Measurements from ENCODE around the gene HSPA1A. TPM values are rescaled to one million over a fixed set of nuclear protein-coding genes. Genes with fewer than 3 reads are reported as not detected.
"Not testable (repeated sequence)": the region's sequence is repeated elsewhere in the genome, so short reads cannot be mapped to it uniquely, and the experiment has no call there.

HSPA1A gene
- total RNA-seq, 6 donors from 2014 or later: 80.7 to 236 (median 144) TPM

- Histone ChIP-seq H3K9me3 (no peaks in the 10 kb centered on the region), H3K27ac (no peak overlapping the region), H3K36me3 (peaks cover 10 to 44% (median 31%) of the 10 kb centered on the region in 4 donors), H3K4me3 (no peak overlapping the region), H3K4me1 (peaks cover 16 to 38% (median 24%) of the 10 kb centered on the region in 4 donors), H3K27me3 (no peaks in the 10 kb centered on the region)
- ATAC-seq (ENCODE audit: low FRiP score in 2 of 2) (no peak), DNase-seq (no peak)
- 94 to 96% methylated on average over 7 of the region's 7 CpGs for WGBS, 2 donors
- TF ChIP-seq EP300 (IDR thresholded peaks at IDR 0.05): no peak
- no peak for TF ChIP-seq POLR2AphosphoS5 (IDR thresholded peaks at IDR 0.05)
- TF ChIP-seq CTCF (IDR thresholded peaks at IDR 0.05): no peak
Measured at GRCh38 chr6:31861150-31861549, 45.8 kb downstream of the HSPA1A start.

GRCh38 chr6:31861919-31862343, 46.6 kb downstream of the HSPA1A start:
- ATAC-seq (ENCODE audit: low FRiP score in 2 of 2) (no peak), DNase-seq (no peak)
- Histone ChIP-seq H3K9me3 (no peaks in the 10 kb centered on the region), H3K27me3 (no peaks in the 10 kb centered on the region), H3K36me3 (peaks cover 10 to 43% (median 31%) of the 10 kb centered on the region in 4 donors), H3K4me3 (peak overlapping the region; percentile 74 to 95 (median 84)), H3K4me1 (peaks cover 16 to 38% (median 24%) of the 10 kb centered on the region in 4 donors), H3K27ac (peak overlapping the region; percentile 87 to 94 (median 90))
- TF ChIP-seq POLR2AphosphoS5 (IDR thresholded peaks at IDR 0.05): no peak
- WGBS, 2 donors: 44 to 47% methylated on average over 15 to 17 of the region's 17 CpGs

GRCh38 chr6:31862344-31863235, 47.2 kb downstream of the HSPA1A start, which contains the start of gene NEU1:
TSS of gene NEU1 (minus strand) at chr6:31862821. CDS start at chr6:31862776, 45 bp downstream.
- Histone ChIP-seq H3K36me3 (peaks cover 10 to 36% (median 27%) of the 10 kb centered on the region in 4 donors), H3K4me3 (peak within 1 kb of the TSS; percentile 74 to 95 (median 84)), H3K4me1 (peaks cover 16 to 38% (median 24%) of the 10 kb centered on the region in 4 donors), H3K27me3 (no peaks in the 10 kb centered on the region), H3K27ac (peak within 1 kb of the TSS; percentile 87 to 94 (median 90)), H3K9me3 (no peaks in the 10 kb centered on the region)
- peak; percentile 98 for ATAC-seq (ENCODE audit: low FRiP score in 2 of 2)
- DNase-seq: peak; percentile 96 to 100
- WGBS, 2 donors: 1% methylated on average over 37 to 61 of the region's 64 CpGs
- TF ChIP-seq EP300 (IDR thresholded peaks at IDR 0.05): peak in 2 of 4 donors; percentile 8 to 59
- peak in 3 of 4 donors; percentile 88 to 98 (median 97) for TF ChIP-seq POLR2A (IDR thresholded peaks at IDR 0.05)
- TF ChIP-seq POLR2AphosphoS5 (IDR thresholded peaks at IDR 0.05): peak; percentile 77 to 99
- peak in 2 of 6 experiments; percentile 6 to 12 for TF ChIP-seq CTCF (IDR thresholded peaks at IDR 0.05)

- not testable (repeated sequence) for H3K27me3 ChIP-seq; H3K9me3 ChIP-seq; DNase-seq; ATAC-seq (ENCODE audit: low FRiP score in 2 of 2)
- peaks cover 4 to 20% (median 15%) of the 10 kb centered on the region in 4 donors for H3K36me3 ChIP-seq
- peaks cover 16 to 38% (median 24%) of the 10 kb centered on the region in 4 donors for H3K4me1 ChIP-seq
- H3K27ac ChIP-seq: peak overlapping the region; percentile 72 to 94 (median 82)
- H3K4me3 ChIP-seq: peak overlapping the region; percentile 47 to 95 (median 60)
- peak in 1 of 6 experiments; percentile 9 for TF ChIP-seq CTCF (IDR thresholded peaks at IDR 0.05)
- WGBS, 2 donors: 12% methylated on average over 16 of the region's 16 CpGs
Measured at GRCh38 chr6:31864123-31864562, 48.8 kb downstream of the HSPA1A start.

- no peak for ATAC-seq (ENCODE audit: low FRiP score in 2 of 2)
- peaks cover 0 to 14% (median 9%) of the 10 kb centered on the region in 4 donors for H3K36me3 ChIP-seq
Measured at GRCh38 chr6:31864818-31865204, 49.5 kb downstream of the HSPA1A start.

More at GRCh38 chr6:31864818-31865204, 49.5 kb downstream of the HSPA1A start:
- no peak for TF ChIP-seq POLR2A (IDR thresholded peaks at IDR 0.05)
- no peak for TF ChIP-seq POLR2AphosphoS5 (IDR thresholded peaks at IDR 0.05)
- no peak for TF ChIP-seq EP300 (IDR thresholded peaks at IDR 0.05)
- TF ChIP-seq CTCF (IDR thresholded peaks at IDR 0.05): no peak
- no peak overlapping the region for H3K27ac ChIP-seq
- WGBS, 2 donors: 82 to 90% methylated on average over 8 of the region's 8 CpGs
- H3K27me3 ChIP-seq: no peaks in the 10 kb centered on the region
- H3K4me1 ChIP-seq: peaks cover 16 to 38% (median 24%) of the 10 kb centered on the region in 4 donors
- no peaks in the 10 kb centered on the region for H3K9me3 ChIP-seq
- no peak for DNase-seq
- no peak overlapping the region for H3K4me3 ChIP-seq
